NCI-H2171 treated with DMSO at 0.1 percent for 48 hours (cell line): ENCODE results near the gene XPR1.

Source experiments
- DNase-seq: peaks from one replicate; lab custom pipeline; 2025; lab: John Stamatoyannopoulos, UW

XPR1 gene

GRCh38 chr1:180631766-180632325 is at the start of gene XPR1:
Gene XPR1 (plus strand): TSS chr1:180632022. CDS start chr1:180632202, 180 bp downstream.
- DNase-seq, result peak; percentile 98

GRCh38 chr1:180584869-180585268 is 47.0 kb upstream of the XPR1 start:
- DNase-seq, result no peak

- no peak for DNase-seq
Measured at GRCh38 chr1:180585994-180586359, 45.8 kb upstream of the XPR1 start.

- peak; percentile 86 for DNase-seq
Measured at GRCh38 chr1:180586671-180587155, 45.1 kb upstream of the XPR1 start.

GRCh38 chr1:180588121-180588520 is 43.7 kb upstream of the XPR1 start:
- DNase-seq, result no peak

GRCh38 chr1:180590889-180591288 is 40.9 kb upstream of the XPR1 start:
- DNase-seq, result no peak

GRCh38 chr1:180593382-180593781 is 38.4 kb upstream of the XPR1 start:
- DNase-seq, result no peak

- DNase-seq, result no peak
Measured at GRCh38 chr1:180594723-180595122, 37.1 kb upstream of the XPR1 start.

- no peak for DNase-seq
Measured at GRCh38 chr1:180595966-180596365, 35.9 kb upstream of the XPR1 start.

GRCh38 chr1:180597520-180597919 is 34.3 kb upstream of the XPR1 start:
- no peak for DNase-seq

- DNase-seq, result peak; percentile 59
Measured at GRCh38 chr1:180598333-180598974, 33.4 kb upstream of the XPR1 start.

GRCh38 chr1:180600343-180600742 is 31.5 kb upstream of the XPR1 start:
- DNase-seq, result no peak

- no peak for DNase-seq
Measured at GRCh38 chr1:180601512-180601911, 30.3 kb upstream of the XPR1 start.

- DNase-seq, result no peak
Measured at GRCh38 chr1:180603223-180603849, 28.5 kb upstream of the XPR1 start.

GRCh38 chr1:180603850-180604226 is 28.0 kb upstream of the XPR1 start:
- no peak for DNase-seq

- DNase-seq, result no peak
Measured at GRCh38 chr1:180606155-180606554, 25.7 kb upstream of the XPR1 start.

- peak; percentile 70 for DNase-seq
Measured at GRCh38 chr1:180609643-180610555, 21.9 kb upstream of the XPR1 start.

- no peak for DNase-seq
Measured at GRCh38 chr1:180610556-180611015, 21.2 kb upstream of the XPR1 start.

- DNase-seq, result no peak
Measured at GRCh38 chr1:180611016-180611930, 20.5 kb upstream of the XPR1 start.

- DNase-seq, result no peak
Measured at GRCh38 chr1:180612632-180613031, 19.2 kb upstream of the XPR1 start.

- peak; percentile 10 for DNase-seq
Measured at GRCh38 chr1:180614730-180615129, 17.1 kb upstream of the XPR1 start.
